Fibroblast of lung (primary cell): ENCODE data around the gene POMZP3. TPM values are rescaled to one million over a fixed set of nuclear protein-coding genes. Genes with fewer than 3 reads are reported as not detected.
A peak's percentile ranks its signal among the peaks of the same experiment; 100 is the strongest.
"Not testable (repeated sequence)": the region's sequence is repeated elsewhere in the genome, so short reads cannot be mapped to it uniquely, and the experiment has no call there.

Source experiments
- DNase-seq, 2 donors: peaks; one replicate each; pipeline versions ENCODE4 v3.0.0 to v3.0.0-alpha.2; 2010; ENCODE audit warnings: low read depth in 2 of 2
- H2AFZ ChIP-seq: 2 replicates; pipeline ENCODE4 v1.5.1; 2012; ENCODE audit warnings: low read length, control low read depth, inconsistent platforms
- H3K27ac ChIP-seq: 2 replicates; pipeline ENCODE4 v1.5.1; 2011; ENCODE audit warnings: low read length, control low read depth; ENCODE audit not compliant: insufficient read depth
- H3K27me3 ChIP-seq: 2 replicates; pipeline ENCODE4 v1.5.1; 2011; ENCODE audit warnings: mild to moderate bottlenecking, low read length; ENCODE audit not compliant: control insufficient read depth, insufficient read depth
- H3K36me3 ChIP-seq: 2 replicates; pipeline ENCODE4 v1.5.1; 2011; ENCODE audit warnings: low read length; ENCODE audit not compliant: control insufficient read depth, insufficient read depth
- H3K4me1 ChIP-seq: 2 replicates; pipeline ENCODE4 v1.5.1; 2011; ENCODE audit warnings: low read length; ENCODE audit not compliant: control insufficient read depth, insufficient read depth; ENCODE audit errors: extremely low read depth
- H3K4me2 ChIP-seq: 2 replicates; pipeline ENCODE4 v1.5.1; 2011; ENCODE audit warnings: low read length, control low read depth; ENCODE audit not compliant: insufficient read depth; ENCODE audit errors: extremely low read depth
- H3K4me3 ChIP-seq, 4 experiments: fragments of 200-600 bp in 1 of 4; sonication (generic) in 1 of 4; replicated peaks in 1 of 4; 2 replicates each; pipeline ENCODE4 v1.5.1; 2011 to 2016; ENCODE audit warnings: low read length in 4 of 4, low read depth in 3 of 4, mild to moderate bottlenecking in 3 of 4, control low read depth in 2 of 4, inconsistent platforms in 1 of 4, mixed read lengths in 1 of 4; ENCODE audit not compliant: insufficient read depth in 1 of 4; ENCODE audit errors: control extremely low read depth in 1 of 4
- H3K79me2 ChIP-seq: 2 replicates; pipeline ENCODE4 v1.5.1; 2012; ENCODE audit warnings: mild to moderate bottlenecking, low read length, inconsistent platforms; ENCODE audit not compliant: control insufficient read depth, insufficient read depth
- H3K9ac ChIP-seq: 2 replicates; pipeline ENCODE4 v1.5.1; 2011; ENCODE audit warnings: mild to moderate bottlenecking, low read length, control low read depth; ENCODE audit not compliant: insufficient read depth
- H3K9me3 ChIP-seq: 2 replicates; pipeline ENCODE4 v1.5.1; 2012; ENCODE audit warnings: low read depth, low read length; ENCODE audit not compliant: control insufficient read depth, insufficient read depth
- H4K20me1 ChIP-seq: 2 replicates; pipeline ENCODE4 v1.5.1; 2011; ENCODE audit warnings: low read length; ENCODE audit not compliant: control insufficient read depth, insufficient read depth; ENCODE audit errors: extremely low read depth
- polyA plus RNA-seq, 2 donors: library from polyadenylated mRNA; depleted of rRNA in 1 of 2; stranded (reverse) in 1 of 2; unstranded in 1 of 2; fragments of >200 nt; gene quantifications; 2 replicates each; pipeline ENCODE4 v1.2.1, GENCODE V29; 2011 to 2012; ENCODE audit warnings: missing spikeins in 1 of 2
- total RNA-seq: library from RNA; depleted of rRNA; stranded (reverse); fragments of >200 nt; gene quantifications from 2 replicates; pipeline ENCODE4 v1.2.1, GENCODE V29; 2014

POMZP3 gene
- total and polyA plus RNA-seq, 2 donors (not counting 1 experiment from before 2014, with no cell fraction given) = 1.3 to 13.6 TPM

DNA sequence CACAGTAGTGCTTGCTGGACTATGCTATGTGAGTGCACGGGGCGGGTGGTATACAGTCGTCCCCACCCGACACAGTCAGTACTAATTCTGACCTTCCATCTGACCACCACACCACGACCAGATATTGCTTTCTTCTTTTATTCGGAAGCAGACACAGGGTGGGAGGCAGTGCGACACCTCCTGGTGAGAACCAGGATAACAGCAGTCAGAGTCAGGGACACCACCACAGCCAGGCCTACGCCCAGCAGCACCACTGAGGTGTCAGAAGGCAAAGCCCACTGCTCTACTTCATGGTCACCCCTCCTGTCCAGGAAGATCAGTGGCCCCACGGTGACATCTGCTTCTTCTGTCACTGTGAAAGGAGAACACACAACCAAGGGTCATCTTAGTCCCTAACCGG lies 17.2 kb downstream of the POMZP3 start:
- H3K27me3 ChIP-seq, H4K20me1 ChIP-seq, H2AFZ ChIP-seq, DNase-seq, H3K9me3 ChIP-seq, H3K79me2 ChIP-seq, H3K27ac ChIP-seq, H3K9ac ChIP-seq, H3K4me3 ChIP-seq, H3K4me1 ChIP-seq, H3K36me3 ChIP-seq, H3K4me2 ChIP-seq: not testable (repeated sequence)

GRCh38 chr7:76608469-76608868 lies 18.6 kb downstream of the POMZP3 start:
- not testable (repeated sequence) for H3K4me2 ChIP-seq, DNase-seq, H3K27me3 ChIP-seq, H3K4me1 ChIP-seq, H3K79me2 ChIP-seq, H2AFZ ChIP-seq, H3K36me3 ChIP-seq, H3K9ac ChIP-seq, H4K20me1 ChIP-seq, H3K9me3 ChIP-seq, H3K4me3 ChIP-seq, H3K27ac ChIP-seq

DNA sequence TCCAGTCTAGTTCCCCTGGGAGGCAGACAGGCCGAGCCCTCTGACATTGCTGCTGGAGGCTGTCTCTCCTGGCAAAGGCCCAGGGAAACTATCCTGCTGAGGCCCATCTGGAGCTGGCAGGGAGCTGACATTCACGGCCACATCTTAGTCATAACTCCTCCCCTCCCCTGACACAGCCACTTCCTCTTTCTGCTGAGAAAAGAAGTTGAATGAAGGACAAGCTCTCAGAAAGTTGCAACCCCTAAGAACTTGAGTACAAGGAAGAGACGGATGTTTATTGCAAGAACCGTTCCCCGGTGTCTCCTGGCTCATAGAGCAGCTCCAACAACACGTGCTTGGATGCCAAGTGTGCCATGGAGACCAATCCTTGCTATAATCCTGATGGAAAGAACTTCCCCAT lies 21.1 kb downstream of the POMZP3 start:
- not testable (repeated sequence) for H3K9ac ChIP-seq, H3K27ac ChIP-seq

DNA sequence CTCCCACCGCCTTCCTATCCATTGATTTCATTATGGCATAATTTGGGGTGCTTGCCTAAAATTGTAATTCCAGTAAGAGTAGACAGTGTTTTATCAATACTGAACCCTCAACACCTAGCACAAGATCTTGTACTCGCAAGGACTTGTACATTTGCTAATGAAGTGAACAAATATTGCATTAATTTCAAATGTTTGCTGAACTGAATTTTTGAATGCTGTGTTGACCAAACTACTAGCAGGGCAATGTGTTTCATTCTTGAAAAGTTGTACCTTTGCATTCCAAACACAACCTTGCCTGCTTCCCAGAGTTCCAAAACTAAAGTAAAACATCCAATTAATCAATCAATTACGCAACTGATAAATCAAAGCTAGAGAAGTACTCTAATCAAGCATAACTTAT lies 26.4 kb downstream of the POMZP3 start:
- not testable (repeated sequence) for H3K9ac ChIP-seq, H3K79me2 ChIP-seq, H3K4me3 ChIP-seq, H2AFZ ChIP-seq, H4K20me1 ChIP-seq, H3K9me3 ChIP-seq, H3K4me2 ChIP-seq, H3K4me1 ChIP-seq, DNase-seq, H3K27me3 ChIP-seq, H3K36me3 ChIP-seq, H3K27ac ChIP-seq

More for the DNA sequence above, 21.1 kb downstream of the POMZP3 start:
- not testable (repeated sequence) for H4K20me1 ChIP-seq, H3K79me2 ChIP-seq, H3K4me3 ChIP-seq, H3K4me2 ChIP-seq, H2AFZ ChIP-seq, H3K4me1 ChIP-seq, H3K27me3 ChIP-seq, H3K36me3 ChIP-seq, H3K9me3 ChIP-seq
- DNase-seq = peak; percentile 79 to 93

- H2AFZ ChIP-seq, H3K36me3 ChIP-seq, H4K20me1 ChIP-seq, H3K27me3 ChIP-seq, H3K4me1 ChIP-seq, DNase-seq, H3K27ac ChIP-seq, H3K9me3 ChIP-seq, H3K4me3 ChIP-seq, H3K79me2 ChIP-seq, H3K9ac ChIP-seq, H3K4me2 ChIP-seq: not testable (repeated sequence)
Measured at GRCh38 chr7:76600116-76600482, 27.0 kb downstream of the POMZP3 start.

- H2AFZ ChIP-seq, H3K9ac ChIP-seq, H4K20me1 ChIP-seq, H3K4me3 ChIP-seq, H3K27me3 ChIP-seq, H3K4me2 ChIP-seq, H3K4me1 ChIP-seq, H3K9me3 ChIP-seq, H3K27ac ChIP-seq, H3K79me2 ChIP-seq, H3K36me3 ChIP-seq: not testable (repeated sequence)
- peak in 1 of 2 donors; percentile 3 for DNase-seq
Measured at GRCh38 chr7:76598590-76599264, 28.4 kb downstream of the POMZP3 start.

GRCh38 chr7:76597288-76597687 lies 29.8 kb downstream of the POMZP3 start:
- H3K79me2 ChIP-seq, H3K4me3 ChIP-seq, H3K4me2 ChIP-seq, DNase-seq, H3K27ac ChIP-seq, H3K9me3 ChIP-seq, H4K20me1 ChIP-seq, H3K4me1 ChIP-seq, H2AFZ ChIP-seq, H3K27me3 ChIP-seq, H3K36me3 ChIP-seq, H3K9ac ChIP-seq: not testable (repeated sequence)
